Measurements from ENCODE around the gene C5orf34. TPM values are rescaled to one million over a fixed set of nuclear protein-coding genes. Genes with fewer than 3 reads are reported as not detected.

C5orf34 gene
- total and polyA plus RNA-seq, 9 of the 15 experiments (the other 6 are each of a cell fraction or from before 2014, with no cell fraction given), result 13.2 to 32.6 (median 20.7) TPM

DNA sequence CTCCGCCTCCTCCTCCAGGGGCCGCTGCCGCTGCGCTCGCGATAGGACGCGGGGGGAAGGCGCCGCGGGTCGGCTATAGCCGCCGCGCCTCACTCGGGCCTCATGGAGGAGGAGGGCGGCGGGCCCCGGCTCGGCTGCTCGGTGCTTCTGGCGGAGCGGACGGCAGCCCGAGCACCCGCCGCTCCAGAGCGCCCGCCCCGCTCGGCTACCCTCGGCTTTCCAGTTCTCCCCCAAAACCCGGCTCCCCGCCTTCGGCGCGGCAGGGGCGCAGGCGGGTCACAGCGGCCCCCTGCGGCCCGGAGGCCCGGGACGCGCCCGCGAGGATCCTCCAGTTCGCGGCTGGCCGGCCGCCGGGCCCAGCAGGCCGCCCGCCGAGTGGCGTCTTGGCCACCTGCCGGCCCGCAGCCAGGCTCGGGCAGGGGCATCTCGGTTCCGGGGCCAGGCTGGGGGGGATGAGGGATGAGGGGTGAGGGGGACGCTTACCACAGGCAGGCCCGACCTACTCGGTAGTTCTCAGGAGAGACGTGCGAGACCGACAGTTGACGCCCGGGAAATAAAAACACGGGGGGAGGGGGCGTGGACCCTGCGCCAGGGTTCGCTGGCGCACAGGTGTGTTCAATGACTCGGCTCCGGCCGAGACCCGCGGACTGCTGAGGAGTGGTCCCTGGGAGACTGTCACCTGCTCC is 42.1 kb upstream of the C5orf34 start, which contains the start of gene PAIP1 (continued):
- TF ChIP-seq, protein P1, sequence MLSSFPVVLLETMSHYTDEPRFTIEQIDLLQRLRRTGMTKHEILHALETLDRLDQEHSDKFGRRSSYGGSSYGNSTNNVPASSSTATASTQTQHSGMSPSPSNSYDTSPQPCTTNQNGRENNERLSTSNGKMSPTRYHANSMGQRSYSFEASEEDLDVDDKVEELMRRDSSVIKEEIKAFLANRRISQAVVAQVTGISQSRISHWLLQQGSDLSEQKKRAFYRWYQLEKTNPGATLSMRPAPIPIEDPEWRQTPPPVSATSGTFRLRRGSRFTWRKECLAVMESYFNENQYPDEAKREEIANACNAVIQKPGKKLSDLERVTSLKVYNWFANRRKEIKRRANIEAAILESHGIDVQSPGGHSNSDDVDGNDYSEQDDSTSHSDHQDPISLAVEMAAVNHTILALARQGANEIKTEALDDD (IDR thresholded peaks at IDR 0.05), result no peak
- TF ChIP-seq TEAD1 (CRISPR knock-in tag; IDR thresholded peaks at IDR 0.05), result peak; percentile 49 to 61; a peak in 2 of 4 replicates
- TF ChIP-seq, protein P2, sequence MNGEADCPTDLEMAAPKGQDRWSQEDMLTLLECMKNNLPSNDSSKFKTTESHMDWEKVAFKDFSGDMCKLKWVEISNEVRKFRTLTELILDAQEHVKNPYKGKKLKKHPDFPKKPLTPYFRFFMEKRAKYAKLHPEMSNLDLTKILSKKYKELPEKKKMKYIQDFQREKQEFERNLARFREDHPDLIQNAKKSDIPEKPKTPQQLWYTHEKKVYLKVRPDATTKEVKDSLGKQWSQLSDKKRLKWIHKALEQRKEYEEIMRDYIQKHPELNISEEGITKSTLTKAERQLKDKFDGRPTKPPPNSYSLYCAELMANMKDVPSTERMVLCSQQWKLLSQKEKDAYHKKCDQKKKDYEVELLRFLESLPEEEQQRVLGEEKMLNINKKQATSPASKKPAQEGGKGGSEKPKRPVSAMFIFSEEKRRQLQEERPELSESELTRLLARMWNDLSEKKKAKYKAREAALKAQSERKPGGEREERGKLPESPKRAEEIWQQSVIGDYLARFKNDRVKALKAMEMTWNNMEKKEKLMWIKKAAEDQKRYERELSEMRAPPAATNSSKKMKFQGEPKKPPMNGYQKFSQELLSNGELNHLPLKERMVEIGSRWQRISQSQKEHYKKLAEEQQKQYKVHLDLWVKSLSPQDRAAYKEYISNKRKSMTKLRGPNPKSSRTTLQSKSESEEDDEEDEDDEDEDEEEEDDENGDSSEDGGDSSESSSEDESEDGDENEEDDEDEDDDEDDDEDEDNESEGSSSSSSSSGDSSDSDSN (IDR thresholded peaks at IDR 0.05; ENCODE audit: borderline replicate concordance in 1 of 2, low read depth in 2 of 2, low read length in 2 of 2), result peak in 1 of 2 experiments; percentile 17
- TF ChIP-seq, protein P3, sequence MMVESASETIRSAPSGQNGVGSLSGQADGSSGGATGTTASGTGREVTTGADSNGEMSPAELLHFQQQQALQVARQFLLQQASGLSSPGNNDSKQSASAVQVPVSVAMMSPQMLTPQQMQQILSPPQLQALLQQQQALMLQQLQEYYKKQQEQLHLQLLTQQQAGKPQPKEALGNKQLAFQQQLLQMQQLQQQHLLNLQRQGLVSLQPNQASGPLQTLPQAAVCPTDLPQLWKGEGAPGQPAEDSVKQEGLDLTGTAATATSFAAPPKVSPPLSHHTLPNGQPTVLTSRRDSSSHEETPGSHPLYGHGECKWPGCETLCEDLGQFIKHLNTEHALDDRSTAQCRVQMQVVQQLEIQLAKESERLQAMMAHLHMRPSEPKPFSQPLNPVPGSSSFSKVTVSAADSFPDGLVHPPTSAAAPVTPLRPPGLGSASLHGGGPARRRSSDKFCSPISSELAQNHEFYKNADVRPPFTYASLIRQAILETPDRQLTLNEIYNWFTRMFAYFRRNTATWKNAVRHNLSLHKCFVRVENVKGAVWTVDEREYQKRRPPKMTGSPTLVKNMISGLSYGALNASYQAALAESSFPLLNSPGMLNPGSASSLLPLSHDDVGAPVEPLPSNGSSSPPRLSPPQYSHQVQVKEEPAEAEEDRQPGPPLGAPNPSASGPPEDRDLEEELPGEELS (CRISPR knock-in tag; IDR thresholded peaks at IDR 0.05; ENCODE audit: borderline replicate concordance), result no peak
- TF ChIP-seq CBFA2T3 (IDR thresholded peaks at IDR 0.05), result no peak; the same call in 1 of the 2 replicates
- no peak for TF ChIP-seq SETDB1 (IDR thresholded peaks at IDR 0.05; ENCODE audit: low read length)
- no peak for TF ChIP-seq ZSCAN32 (CRISPR knock-in tag; IDR thresholded peaks at IDR 0.05)
- no peak; the same call in 1 of the 2 replicates for TF ChIP-seq HNRNPL (IDR thresholded peaks at IDR 0.05; ENCODE audit: low read depth, low read length)

Data from K562 (cell line).